ENCODE data around the gene SELENOM. TPM values are rescaled to one million over a fixed set of nuclear protein-coding genes. Genes with fewer than 3 reads are reported as not detected.

SELENOM gene
- total RNA-seq, 2 experiments from 2014 or later: 8.8 to 12.2 TPM

GRCh38 chr22:31142285-31142684 is 34.9 kb upstream of the SELENOM start:
- H3K27me3 Mint-ChIP-seq: no peaks in the 10 kb centered on the region
- no peaks in the 10 kb centered on the region for H3K36me3 Mint-ChIP-seq (ENCODE audit: low read depth)
- H3K9me3 Mint-ChIP-seq (ENCODE audit: low read depth): peaks cover 9% of the 10 kb centered on the region
- no peak overlapping the region for H3K4me3 Mint-ChIP-seq
- ChIA-PET POLR2A (no interaction called here), CTCF (interaction anchor here (1.2 kb wide), 1 partner anchor 18 kb away, joined by 4 read pairs; the partner anchor contains the start of gene RNF185)
- intact Hi-C loops (cut with DNase I, micrococcal nuclease): no loop called here
- H3K27ac Mint-ChIP-seq: no peak overlapping the region
- peaks cover 8% of the 10 kb centered on the region for H3K4me1 Mint-ChIP-seq
- DNase-seq (no peak), ATAC-seq (no peak)

- CTCF ChIA-PET: interaction anchor here (0.8 to 1.2 kb wide), 2 partner anchors 18 to 49 kb away, joined by 3 to 4 read pairs; partner anchors contain the start of gene RNF185
- no peak for DNase-seq
Observed at GRCh38 chr22:31141551-31141950, 34.2 kb upstream of the SELENOM start.

GRCh38 chr22:31140746-31141145 is 33.4 kb upstream of the SELENOM start:
- CTCF ChIA-PET: no interaction called here
- intact Hi-C loops (cut with DNase I, micrococcal nuclease): no loop called here
- H3K27ac Mint-ChIP-seq: no peak overlapping the region

More at GRCh38 chr22:31141551-31141950, 34.2 kb upstream of the SELENOM start:
- Mint-ChIP-seq H3K4me3 (no peak overlapping the region), H3K36me3 (ENCODE audit: low read depth) (no peaks in the 10 kb centered on the region), H3K9me3 (ENCODE audit: low read depth) (peaks cover 7% of the 10 kb centered on the region), H3K27ac (no peak overlapping the region), H3K27me3 (no peaks in the 10 kb centered on the region), H3K4me1 (peaks cover 8% of the 10 kb centered on the region)
- POLR2A ChIA-PET: interaction anchor here (0.6 kb wide), 1 partner anchor 29 kb away, joined by 4 read pairs; no protein-coding TSS in a partner anchor
- ATAC-seq: no peak
- intact Hi-C loops (cut with DNase I, micrococcal nuclease): no loop called here

GRCh38 chr22:31139866-31140716 is 32.7 kb upstream of the SELENOM start, which contains the start of gene PLA2G3:
Gene PLA2G3, minus strand, starts transcription at chr22:31140508. Its CDS starts 154 bp downstream, at chr22:31140354.
- Mint-ChIP-seq H3K4me1 (peaks cover 8% of the 10 kb centered on the region), H3K27me3 (no peaks in the 10 kb centered on the region), H3K27ac (no peak within 1 kb of the TSS), H3K9me3 (ENCODE audit: low read depth) (peaks cover 5% of the 10 kb centered on the region), H3K4me3 (no peak within 1 kb of the TSS), H3K36me3 (ENCODE audit: low read depth) (no peaks in the 10 kb centered on the region)
- ChIA-PET CTCF (interaction anchor here (0.6 kb wide), 1 partner anchor 49 kb away, joined by 3 read pairs; no protein-coding TSS in a partner anchor), POLR2A (no interaction called here)
- no peak for DNase-seq
- intact Hi-C loops (cut with DNase I, micrococcal nuclease): no loop called here
- ATAC-seq: no peak

More at GRCh38 chr22:31140746-31141145, 33.4 kb upstream of the SELENOM start:
- no peak for ATAC-seq
- H3K4me1 Mint-ChIP-seq: peaks cover 8% of the 10 kb centered on the region
- no peak overlapping the region for H3K4me3 Mint-ChIP-seq
- DNase-seq: no peak
- no peaks in the 10 kb centered on the region for H3K36me3 Mint-ChIP-seq (ENCODE audit: low read depth)
- POLR2A ChIA-PET: no interaction called here
- H3K9me3 Mint-ChIP-seq (ENCODE audit: low read depth): peaks cover 7% of the 10 kb centered on the region
- no peaks in the 10 kb centered on the region for H3K27me3 Mint-ChIP-seq

- DNase-seq (no peak), ATAC-seq (no peak)
- Mint-ChIP-seq H3K4me3 (no peak overlapping the region), H3K27me3 (no peaks in the 10 kb centered on the region), H3K4me1 (peaks cover 3% of the 10 kb centered on the region), H3K9me3 (ENCODE audit: low read depth) (no peaks in the 10 kb centered on the region), H3K36me3 (ENCODE audit: low read depth) (no peaks in the 10 kb centered on the region), H3K27ac (no peak overlapping the region)
- intact Hi-C loops (cut with DNase I, micrococcal nuclease): no loop called here
- ChIA-PET POLR2A (no interaction called here), CTCF (no interaction called here)
Observed at GRCh38 chr22:31139066-31139465, 31.7 kb upstream of the SELENOM start.

- no peaks in the 10 kb centered on the region for H3K36me3 Mint-ChIP-seq (ENCODE audit: low read depth)
- no peaks in the 10 kb centered on the region for H3K4me1 Mint-ChIP-seq
- H3K9me3 Mint-ChIP-seq (ENCODE audit: low read depth): no peaks in the 10 kb centered on the region
- H3K27ac Mint-ChIP-seq: no peak overlapping the region
- ChIA-PET POLR2A (no interaction called here), CTCF (no interaction called here)
- intact Hi-C loops (cut with DNase I, micrococcal nuclease): no loop called here
- no peaks in the 10 kb centered on the region for H3K27me3 Mint-ChIP-seq
- DNase-seq: no peak
- no peak for ATAC-seq
- no peak overlapping the region for H3K4me3 Mint-ChIP-seq
Observed at GRCh38 chr22:31138126-31138525, 30.8 kb upstream of the SELENOM start.

- no peaks in the 10 kb centered on the region for H3K4me1 Mint-ChIP-seq
Observed at GRCh38 chr22:31137721-31138120, 30.4 kb upstream of the SELENOM start.

GRCh38 chr22:31136711-31137110 is 29.3 kb upstream of the SELENOM start:
- H3K27me3 Mint-ChIP-seq: no peaks in the 10 kb centered on the region
- no peaks in the 10 kb centered on the region for H3K36me3 Mint-ChIP-seq (ENCODE audit: low read depth)
- intact Hi-C loops (cut with DNase I, micrococcal nuclease): no loop called here
- no peaks in the 10 kb centered on the region for H3K9me3 Mint-ChIP-seq (ENCODE audit: low read depth)
- H3K4me1 Mint-ChIP-seq: no peaks in the 10 kb centered on the region
- ChIA-PET CTCF (no interaction called here), POLR2A (no interaction called here)
- DNase-seq (no peak), ATAC-seq (no peak)
- no peak overlapping the region for H3K27ac Mint-ChIP-seq
- H3K4me3 Mint-ChIP-seq: no peak overlapping the region

More at GRCh38 chr22:31137721-31138120, 30.4 kb upstream of the SELENOM start:
- DNase-seq (no peak), ATAC-seq (no peak)
- ChIA-PET CTCF (no interaction called here), POLR2A (no interaction called here)
- no peaks in the 10 kb centered on the region for H3K36me3 Mint-ChIP-seq (ENCODE audit: low read depth)
- intact Hi-C loops (cut with DNase I, micrococcal nuclease): no loop called here
- no peaks in the 10 kb centered on the region for H3K27me3 Mint-ChIP-seq
- H3K27ac Mint-ChIP-seq: no peak overlapping the region
- no peak overlapping the region for H3K4me3 Mint-ChIP-seq
- H3K9me3 Mint-ChIP-seq (ENCODE audit: low read depth): no peaks in the 10 kb centered on the region

- H3K9me3 Mint-ChIP-seq (ENCODE audit: low read depth): no peaks in the 10 kb centered on the region
- no peaks in the 10 kb centered on the region for H3K27me3 Mint-ChIP-seq
- ChIA-PET POLR2A (no interaction called here), CTCF (no interaction called here)
- no peaks in the 10 kb centered on the region for H3K36me3 Mint-ChIP-seq (ENCODE audit: low read depth)
- ATAC-seq: no peak
- intact Hi-C loops (cut with DNase I, micrococcal nuclease): no loop called here
- H3K4me3 Mint-ChIP-seq: no peak overlapping the region
- H3K27ac Mint-ChIP-seq: no peak overlapping the region
- no peaks in the 10 kb centered on the region for H3K4me1 Mint-ChIP-seq
- no peak for DNase-seq
Observed at GRCh38 chr22:31136155-31136554, 28.8 kb upstream of the SELENOM start.

GRCh38 chr22:31135706-31136105 is 28.3 kb upstream of the SELENOM start:
- ChIA-PET POLR2A (no interaction called here), CTCF (interaction anchor here (0.7 kb wide), 1 partner anchor 49 kb away, joined by 3 read pairs; no protein-coding TSS in a partner anchor)
- Mint-ChIP-seq H3K4me3 (no peak overlapping the region), H3K9me3 (ENCODE audit: low read depth) (no peaks in the 10 kb centered on the region), H3K27me3 (no peaks in the 10 kb centered on the region), H3K27ac (no peak overlapping the region), H3K36me3 (ENCODE audit: low read depth) (no peaks in the 10 kb centered on the region), H3K4me1 (no peaks in the 10 kb centered on the region)
- DNase-seq (no peak), ATAC-seq (no peak)
- intact Hi-C loops (cut with DNase I, micrococcal nuclease): no loop called here

- ATAC-seq (no peak), DNase-seq (no peak)
- intact Hi-C loops (cut with DNase I, micrococcal nuclease): no loop called here
- Mint-ChIP-seq H3K9me3 (ENCODE audit: low read depth) (no peaks in the 10 kb centered on the region), H3K4me3 (no peak overlapping the region), H3K27me3 (no peaks in the 10 kb centered on the region), H3K4me1 (no peaks in the 10 kb centered on the region), H3K27ac (no peak overlapping the region), H3K36me3 (ENCODE audit: low read depth) (no peaks in the 10 kb centered on the region)
- ChIA-PET POLR2A (no interaction called here), CTCF (interaction anchor here (0.6 kb wide), 2 partner anchors 159 to 185 kb away, joined by 3 read pairs; no protein-coding TSS in a partner anchor)
Observed at GRCh38 chr22:31134688-31135087, 27.3 kb upstream of the SELENOM start.

GRCh38 chr22:31133911-31134310 is 26.5 kb upstream of the SELENOM start:
- H3K4me3 Mint-ChIP-seq: no peak overlapping the region
- no peak for ATAC-seq
- intact Hi-C loops (cut with DNase I, micrococcal nuclease): no loop called here
- H3K27ac Mint-ChIP-seq: no peak overlapping the region
- no peaks in the 10 kb centered on the region for H3K36me3 Mint-ChIP-seq (ENCODE audit: low read depth)
- H3K9me3 Mint-ChIP-seq (ENCODE audit: low read depth): no peaks in the 10 kb centered on the region
- no peaks in the 10 kb centered on the region for H3K27me3 Mint-ChIP-seq
- POLR2A ChIA-PET: no interaction called here
- CTCF ChIA-PET: interaction anchor here (0.5 kb wide), 1 partner anchor 121 kb away, joined by 3 read pairs; no protein-coding TSS in a partner anchor
- DNase-seq: no peak
- H3K4me1 Mint-ChIP-seq: no peaks in the 10 kb centered on the region

Data from activated CD4-positive, alpha-beta T cell treated with anti-CD3 and anti-CD28 coated beads for 36 hours (primary cell).